HuH-7.5 (cell line): ENCODE measurements around the gene ARNT2.

ENCODE experiments used
- DNase-seq: peaks from one replicate; pipeline ENCODE4 v3.0.0; 2011; ENCODE audit warnings: low spot score

Gene ARNT2

DNA sequence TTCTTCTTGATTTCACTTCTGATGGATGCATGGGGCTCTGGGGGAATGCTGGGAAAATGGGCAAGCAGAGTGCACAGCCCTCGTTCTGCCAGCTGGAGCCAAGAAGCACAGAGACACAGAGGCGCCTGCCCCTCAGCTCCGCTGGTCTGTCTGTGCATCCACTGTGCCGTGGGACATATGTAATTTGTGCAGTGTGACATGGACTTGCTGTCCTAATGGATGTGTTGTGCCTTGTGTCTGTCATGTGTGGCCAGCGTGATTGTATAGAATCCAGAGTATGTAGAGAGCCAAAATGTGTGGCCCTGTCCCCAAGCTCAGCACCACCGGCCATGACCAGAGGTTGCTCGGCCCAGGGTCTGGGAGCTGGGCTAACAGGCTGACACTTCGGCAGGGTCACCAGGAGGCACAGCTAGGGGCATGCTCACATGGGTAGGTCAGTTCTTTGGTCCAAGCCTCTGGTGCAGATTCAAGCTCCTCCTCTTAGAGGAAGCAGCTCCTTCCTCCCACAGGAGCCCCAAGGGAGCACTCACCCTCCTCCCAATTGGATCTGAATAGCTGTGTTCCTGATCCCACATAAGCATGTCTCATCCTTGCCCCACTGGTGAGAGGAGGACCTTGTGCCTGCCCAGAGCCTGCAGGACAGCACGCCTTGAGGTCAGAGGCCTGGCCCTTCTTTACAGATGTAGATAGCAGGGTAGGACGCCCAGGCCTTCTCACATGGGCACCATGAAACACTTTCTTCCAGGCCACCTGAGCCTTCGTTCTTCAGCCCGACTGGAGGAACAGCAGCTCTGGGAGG lies 190.1 kb downstream of the ARNT2 start:
- no peak for DNase-seq

DNA sequence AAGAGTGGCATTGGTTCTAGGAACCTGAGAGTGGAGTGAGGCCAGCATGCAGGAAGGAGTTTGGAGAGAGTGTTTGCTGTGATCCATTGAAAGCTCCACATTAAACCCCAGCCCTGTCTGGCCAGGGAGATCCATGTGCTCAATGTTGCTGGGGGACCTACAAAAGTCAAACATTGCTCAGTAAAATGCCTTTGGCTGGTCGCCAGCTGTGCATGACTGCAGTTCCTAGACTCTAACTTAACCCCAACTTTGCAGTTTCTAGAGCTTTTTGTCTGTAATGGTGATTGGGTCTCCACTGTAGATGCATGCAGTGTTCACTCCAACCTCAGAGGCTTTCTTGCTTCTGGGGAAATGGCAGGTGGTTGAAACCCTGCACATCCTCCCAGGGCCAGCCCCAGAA lies 191.2 kb downstream of the ARNT2 start:
- DNase-seq: no peak

DNA sequence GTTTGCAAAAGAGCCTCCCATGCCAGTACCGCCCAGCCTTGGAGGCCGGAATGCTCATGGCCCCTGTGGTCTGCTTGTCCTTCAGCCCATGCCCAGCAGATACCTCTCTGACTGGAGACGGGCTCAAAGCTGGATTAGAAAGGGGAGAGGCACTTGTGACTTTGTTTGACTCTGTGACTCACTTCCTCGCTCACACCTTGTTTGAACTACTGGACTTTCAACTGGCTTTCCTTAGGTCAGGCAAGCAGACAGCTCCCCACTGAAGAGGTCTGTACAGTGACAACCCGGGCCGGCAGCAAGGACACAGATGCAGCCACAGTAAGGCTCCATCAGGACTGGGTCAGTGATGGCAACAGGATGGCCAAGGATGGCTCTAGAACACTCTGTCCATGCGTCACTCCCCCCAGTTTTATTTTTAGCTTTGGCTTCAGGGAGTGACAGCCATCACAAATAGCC lies 192.4 kb downstream of the ARNT2 start:
- DNase-seq: no peak

DNA sequence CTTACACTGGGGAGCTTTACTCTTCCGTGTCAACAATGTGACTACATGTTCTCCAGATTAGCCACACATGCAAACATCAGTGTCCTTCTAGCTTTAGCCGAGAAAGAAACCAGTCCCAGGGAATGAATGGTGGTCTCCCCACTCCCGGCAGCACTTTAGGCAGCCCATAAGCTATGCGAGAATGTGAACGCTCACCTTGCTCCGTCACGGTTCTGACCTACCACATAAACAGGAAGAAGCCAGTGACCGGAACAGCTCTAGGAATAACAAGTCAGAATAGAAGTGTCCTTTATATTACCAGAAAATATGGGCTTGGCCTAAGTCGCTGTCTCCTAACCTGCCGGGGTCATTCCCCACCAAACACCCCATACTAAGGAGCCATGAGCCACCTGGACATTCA lies 192.9 kb downstream of the ARNT2 start:
- DNase-seq: no peak

DNA sequence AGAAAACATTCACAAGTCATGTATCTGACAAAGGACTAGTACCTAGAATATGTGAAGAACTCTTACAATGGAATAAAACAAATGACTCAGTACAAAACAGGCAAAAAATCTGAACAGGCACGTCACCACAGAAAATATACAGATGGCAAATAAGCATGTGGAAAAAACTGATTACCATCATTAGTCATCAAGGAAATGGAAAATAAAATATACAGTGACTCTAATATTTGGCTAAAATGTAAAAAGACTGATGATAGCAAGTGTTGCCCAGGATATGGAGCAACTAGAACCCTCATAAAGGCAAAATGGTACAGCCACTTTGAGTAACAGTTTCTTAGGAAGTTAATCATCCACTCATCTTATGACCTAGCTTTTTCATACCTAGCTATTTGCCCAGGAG lies 195.2 kb downstream of the ARNT2 start:
- DNase-seq: no peak

DNA sequence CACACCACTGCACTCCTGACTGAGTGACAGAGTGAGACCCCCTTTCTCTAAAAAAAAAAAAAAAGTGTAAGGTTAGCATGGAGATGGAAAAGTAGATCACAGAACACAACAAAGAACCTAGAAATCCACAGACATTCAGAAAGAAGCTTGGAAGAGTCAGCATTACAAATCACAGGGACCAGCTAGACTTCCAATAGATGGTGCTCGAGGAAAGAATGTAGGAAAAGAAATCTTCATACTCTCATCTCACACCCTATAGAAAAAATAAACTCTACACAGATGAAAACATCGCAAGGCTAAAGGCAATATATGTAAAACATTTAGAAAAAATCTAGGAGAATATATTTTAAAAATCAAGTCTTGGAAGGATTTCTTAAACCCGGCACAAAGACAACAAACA lies 196.4 kb downstream of the ARNT2 start:
- no peak for DNase-seq

DNA sequence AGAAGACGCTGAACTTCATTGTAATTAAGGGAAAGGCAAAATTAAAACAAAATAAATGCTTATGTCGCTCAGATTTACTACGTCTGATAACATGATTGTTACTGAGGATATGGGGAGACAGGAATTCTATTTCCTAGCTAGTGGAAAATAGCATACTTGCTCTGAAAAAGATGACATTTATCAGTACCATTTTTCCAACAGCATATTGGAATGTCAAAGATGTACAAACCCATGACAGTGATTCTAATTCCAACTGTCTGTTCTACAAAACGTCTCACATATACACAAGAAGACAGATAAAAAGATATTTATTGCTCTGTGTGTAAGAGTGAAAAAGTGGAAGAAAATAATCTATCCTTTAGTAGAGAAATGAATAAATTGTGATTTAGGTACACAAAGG lies 197.1 kb downstream of the ARNT2 start:
- no peak for DNase-seq

DNA sequence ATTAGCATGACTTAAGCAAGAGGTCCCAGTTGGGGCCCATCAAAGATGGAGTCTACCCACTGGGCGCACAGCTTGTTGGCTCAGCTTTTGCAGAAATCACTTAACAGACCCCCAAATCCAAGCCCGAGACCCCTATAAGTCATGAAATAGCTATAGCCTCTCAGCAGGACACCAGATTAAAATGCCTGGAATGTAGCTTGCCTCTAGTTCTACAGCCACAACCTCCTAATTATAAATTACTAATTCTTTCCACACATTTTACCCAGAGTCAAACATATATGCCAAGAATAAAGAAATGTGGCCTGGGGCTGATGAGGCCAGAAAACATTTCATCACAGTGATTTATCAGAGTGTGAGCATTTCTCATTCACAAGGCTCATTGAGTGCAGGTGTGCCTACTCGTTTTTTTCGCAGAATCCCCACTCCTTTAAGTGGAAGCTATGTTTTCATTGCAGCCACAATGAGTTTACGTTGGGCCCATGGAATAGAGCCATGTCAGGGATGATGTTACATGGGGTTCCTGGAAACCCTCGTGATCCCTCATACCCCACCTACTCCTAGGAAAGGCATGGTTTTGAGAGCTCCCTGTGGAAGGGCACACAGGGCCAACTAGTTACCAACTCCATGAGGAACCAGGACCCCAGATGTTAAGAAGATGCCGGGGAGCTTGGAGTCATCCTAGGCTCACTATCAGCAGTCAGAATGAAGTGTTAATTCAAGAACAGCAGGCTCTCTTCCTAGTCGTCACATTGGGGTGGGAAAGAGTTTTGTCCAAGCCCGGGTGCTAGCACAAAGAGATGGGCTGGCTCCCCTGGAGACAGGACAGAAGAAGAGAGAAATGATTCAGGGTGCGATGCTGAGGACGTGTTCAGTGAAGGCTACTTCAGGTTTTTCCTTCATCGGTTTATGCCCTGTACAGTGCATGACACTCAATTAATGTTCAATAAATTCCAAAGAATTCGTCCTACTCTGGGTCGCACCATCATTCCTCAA lies 200.7 kb downstream of the ARNT2 start:
- DNase-seq: no peak

DNA sequence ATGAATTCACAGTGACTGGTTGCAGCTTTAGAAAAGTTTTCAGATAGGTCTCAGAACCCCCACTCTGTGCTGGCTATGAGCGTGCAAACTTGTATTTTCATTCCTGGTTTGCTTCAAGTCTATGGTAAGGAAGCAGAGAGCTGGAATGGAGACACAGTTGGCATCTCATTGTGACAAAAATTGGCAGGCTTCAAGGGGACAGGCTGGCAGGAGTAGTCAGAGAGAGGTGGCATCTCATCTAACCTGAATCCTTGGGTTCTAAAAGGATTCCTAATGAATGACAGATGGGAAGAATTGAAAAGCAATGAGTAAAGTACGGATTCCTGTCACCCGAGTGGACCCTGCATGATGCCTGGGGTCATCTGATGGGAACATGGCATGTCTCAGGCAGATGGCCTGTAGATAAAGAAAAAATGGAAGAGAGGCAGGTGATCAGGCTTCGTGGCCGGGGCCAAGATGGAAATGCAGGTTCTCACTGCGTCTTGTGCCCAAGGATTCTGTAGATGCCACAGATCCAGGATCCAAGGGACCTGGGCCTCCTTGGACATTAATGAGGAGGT lies 201.5 kb downstream of the ARNT2 start:
- no peak for DNase-seq

DNA sequence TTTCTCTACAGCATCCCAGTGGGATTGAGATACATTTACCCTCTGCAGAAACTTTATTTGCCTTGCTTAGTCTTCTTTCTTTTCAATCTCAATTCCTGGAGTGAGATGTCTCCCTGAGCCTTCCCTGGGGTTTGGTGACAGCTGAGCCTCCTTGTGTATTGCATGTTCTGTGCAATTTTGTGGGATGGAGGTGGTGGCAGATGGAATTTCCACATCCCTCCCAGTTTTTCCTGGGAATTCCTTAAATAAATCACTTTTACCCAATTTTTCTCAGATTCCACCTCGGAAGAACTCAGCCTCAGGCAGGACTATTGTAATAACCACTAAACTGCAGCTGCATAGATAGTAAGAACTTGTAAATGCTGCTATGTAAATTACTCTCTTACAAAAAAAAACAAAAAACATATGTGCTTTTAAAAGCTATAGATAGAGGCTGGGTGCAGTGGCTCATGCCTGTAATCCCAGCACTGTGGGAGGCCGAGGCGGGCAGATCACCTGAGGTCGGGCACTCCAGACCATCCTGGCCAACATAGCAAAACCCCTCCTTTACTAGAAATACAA lies 202.4 kb downstream of the ARNT2 start:
- no peak for DNase-seq

DNA sequence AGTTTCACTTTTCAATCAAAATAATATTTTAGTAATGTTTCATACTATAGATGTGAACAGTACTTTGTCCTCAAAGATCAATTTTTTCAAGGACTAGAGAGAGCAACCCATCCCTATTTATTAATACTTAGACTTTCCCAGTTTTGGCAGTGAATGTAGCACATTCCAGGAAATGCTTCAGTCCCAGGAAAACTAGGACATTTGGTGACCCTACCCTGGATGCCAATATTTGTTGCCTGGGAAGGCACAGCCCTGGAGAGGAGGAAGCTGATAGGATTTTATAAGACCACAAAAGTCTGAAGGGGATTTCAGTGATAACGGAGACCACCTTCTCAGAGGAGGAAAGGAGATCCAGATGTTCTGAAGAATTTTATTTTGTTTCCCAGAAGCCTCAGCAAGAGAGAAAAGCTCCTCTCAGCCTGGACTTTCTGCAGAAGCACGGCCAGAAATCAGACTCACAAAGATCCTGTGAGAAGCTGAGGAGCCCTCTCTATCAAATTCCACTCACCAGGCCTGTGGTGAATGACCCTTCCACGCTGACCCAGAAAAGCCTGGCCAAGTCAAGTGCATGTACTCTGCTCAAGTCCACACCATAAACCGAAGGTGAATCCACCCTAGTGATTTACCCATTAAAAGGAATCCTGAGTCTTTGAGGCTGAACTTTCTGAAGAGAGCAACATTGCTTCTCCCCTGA lies 203.3 kb downstream of the ARNT2 start:
- DNase-seq: no peak

DNA sequence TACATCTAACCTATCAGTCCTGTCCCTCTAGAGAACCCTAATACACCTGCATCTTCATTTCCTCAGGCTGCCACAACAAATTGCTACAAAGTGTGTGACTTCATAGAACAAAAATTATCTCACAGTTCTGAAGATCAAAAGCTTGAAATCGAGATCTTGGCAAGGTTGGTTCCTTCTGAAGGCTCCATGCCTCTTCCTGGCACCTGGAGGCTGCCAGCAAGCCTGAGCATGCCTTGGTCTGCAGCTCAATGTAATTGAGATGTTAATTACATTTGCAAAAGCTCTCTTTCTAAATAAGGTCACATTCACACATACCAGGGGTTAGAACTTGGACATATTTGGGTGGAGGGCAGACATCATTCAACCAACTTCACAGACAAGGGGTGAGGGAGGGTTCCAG lies 204.5 kb downstream of the ARNT2 start:
- no peak for DNase-seq

DNA sequence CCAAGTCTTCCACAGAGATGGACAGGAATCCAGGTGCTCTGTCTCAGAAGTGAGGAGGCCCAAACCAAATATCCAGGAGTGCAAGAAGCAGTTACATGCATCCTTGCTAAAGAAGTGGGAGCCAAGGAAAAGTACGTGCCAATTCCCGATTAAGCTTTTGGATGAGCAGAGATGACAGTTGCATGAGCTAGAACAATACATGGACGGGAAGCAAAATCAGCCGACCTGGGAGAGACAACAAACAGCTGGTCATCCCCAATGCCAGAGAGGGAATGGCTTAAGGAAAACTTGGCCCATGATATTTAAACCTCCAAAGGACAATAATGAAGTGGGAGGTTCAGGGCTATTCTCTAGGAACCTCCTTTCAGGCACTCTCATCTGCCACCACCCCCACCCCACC lies 204.9 kb downstream of the ARNT2 start:
- no peak for DNase-seq

DNA sequence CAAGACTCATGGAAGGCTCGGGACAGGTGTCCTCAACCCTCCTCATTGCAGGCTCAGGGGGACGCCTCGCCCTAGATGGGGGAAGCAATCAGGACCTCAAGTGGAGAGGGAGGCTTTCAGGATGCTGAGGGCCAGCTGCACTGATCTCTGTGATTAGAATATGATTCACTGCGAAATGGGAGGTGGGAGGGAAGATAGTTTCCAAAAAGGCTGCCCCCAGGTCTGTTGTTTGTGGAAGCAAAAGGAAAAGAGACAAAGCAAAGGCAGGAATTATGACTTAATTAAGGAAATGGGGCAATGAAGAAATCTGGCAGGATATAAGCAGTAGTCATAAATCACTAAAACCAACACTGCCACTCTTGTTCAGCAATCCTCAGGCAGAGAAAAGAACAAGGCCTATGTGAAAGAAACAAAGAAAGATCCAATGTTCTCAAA lies 205.3 kb downstream of the ARNT2 start:
- DNase-seq: no peak

DNA sequence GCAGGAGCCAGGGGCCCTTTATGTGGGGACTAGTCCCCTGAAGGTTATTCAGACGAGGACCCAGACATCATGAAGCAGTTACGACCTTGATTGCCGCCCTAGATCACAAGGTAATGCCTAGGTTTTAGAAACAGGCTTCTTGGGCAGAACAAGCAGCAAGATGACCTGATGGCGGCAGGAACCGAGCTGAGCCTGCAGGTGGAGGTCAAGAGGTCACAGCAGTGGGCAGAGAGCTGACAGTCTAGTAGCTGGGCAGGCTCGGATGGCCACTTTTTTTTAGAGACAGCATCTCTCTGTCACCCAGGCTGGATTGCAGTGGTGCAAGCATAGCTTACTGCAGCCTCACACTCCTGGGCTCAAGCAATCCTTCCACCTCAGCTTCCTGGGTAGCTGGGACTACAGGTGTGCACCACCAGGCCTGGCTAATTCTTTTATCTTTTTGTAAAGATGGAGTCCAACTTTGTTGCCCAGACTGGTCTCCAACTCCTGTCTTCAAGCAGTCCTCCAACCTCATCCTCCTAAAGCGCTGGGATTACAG lies 207.4 kb downstream of the ARNT2 start:
- no peak for DNase-seq

DNA sequence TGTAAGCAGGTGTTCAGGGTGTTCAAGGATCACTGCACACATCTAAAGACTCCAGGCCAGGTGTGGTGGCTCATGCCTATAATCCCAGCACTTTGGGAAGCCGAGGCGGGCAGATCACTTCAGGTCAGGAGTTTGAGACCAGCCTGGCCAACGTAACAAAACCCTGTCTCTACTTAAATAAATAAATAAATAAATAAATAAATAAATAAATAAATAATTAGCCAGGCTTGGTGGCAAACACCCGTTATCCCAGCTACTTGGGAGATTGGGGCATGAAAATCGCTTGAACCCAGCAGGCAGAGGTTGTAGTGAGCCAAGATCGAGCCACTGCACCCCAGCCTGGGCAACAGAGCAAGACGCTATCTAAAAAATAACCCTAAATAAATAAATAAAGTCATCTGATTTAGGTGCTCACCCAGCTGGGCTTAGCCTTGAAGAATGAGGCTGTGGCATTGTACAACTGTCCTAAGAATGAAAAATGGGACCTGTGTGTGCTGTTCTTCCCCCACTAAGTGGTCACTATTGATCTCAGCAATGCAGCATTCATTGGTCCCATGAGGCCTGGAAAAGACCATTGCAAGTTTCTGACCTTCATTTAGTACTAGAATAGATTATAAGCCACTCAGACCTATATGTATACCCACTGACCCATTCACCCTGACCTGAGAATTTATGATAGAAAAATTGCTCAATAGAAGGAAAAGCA lies 208.1 kb downstream of the ARNT2 start:
- DNase-seq: no peak

DNA sequence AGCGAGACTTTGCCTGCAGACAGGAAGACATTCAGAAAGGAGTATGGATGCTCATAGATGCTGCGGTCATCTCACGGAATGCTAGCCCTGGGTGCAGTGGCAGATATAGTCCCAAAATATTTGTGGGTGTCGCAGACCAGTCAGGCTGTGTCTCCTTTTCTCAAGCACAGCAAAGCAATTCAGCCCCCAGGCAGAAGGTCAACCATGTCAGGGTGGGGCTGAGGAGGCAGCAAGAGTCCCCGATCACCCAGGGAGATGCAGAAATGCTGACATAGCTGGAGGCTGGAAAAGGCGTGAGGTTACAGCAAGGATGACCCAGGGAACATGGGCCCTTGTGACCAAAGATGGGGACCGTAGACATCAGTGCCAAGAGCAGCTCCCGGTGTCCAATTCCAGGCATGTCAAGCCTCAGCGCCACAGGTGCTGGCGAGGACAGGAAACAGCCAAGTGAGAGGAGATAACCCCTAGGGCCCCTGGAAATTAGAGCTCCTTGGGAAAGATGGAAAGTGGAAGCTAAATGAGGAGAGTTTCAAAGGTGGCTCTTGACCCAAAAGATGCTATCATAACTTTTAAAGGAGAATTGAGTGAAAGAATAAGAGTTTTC lies 209.7 kb downstream of the ARNT2 start:
- DNase-seq: no peak

DNA sequence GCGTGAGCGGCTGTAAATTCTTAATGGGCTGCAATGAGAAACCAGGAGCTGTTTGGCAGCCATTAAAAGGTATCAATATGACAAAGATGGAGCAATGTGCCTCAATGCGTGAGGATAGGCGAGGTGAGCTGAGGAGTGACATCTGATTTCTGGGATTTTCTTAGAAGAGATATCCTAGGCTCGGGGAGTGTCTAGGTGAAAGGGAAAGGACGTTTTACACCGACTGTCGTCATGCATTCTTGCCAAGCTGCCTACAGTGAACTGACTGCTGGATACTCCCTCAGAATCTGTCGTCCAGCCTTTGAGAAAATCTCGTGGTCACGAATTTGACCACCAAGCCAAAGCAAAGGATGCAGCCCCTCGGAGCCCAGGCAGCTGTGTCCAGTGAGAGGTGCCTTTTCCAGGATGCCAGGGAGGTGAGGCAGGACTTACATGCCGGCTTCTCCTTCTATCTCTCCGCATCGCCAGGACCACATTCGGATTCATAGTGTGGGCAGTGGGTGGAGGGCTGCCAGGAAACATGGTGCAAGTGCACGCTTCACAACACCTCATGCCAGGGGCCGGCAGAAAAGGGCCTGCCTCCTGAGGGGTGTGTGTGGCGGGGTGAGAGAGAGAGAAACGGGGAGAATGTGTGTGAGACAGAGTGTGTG lies 210.7 kb downstream of the ARNT2 start:
- no peak for DNase-seq

DNA sequence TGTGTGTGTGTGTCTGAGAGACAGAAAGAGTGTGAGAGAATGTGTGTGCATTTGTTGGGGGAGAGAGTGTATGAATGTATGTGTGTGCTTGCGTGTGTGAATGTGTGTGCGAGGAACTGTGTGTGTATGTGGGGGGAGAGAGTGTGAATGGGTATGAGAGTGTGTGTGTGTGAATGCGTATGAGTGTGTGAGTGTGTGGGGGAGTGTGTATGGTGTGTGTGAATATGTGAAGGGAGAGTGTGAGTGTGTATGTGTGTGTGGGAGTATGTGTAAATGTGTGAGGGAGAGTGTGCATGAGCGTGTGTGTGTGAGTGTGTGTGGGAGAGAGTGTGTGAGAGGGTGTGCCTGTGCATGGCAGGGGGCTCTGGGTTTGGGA lies 211.2 kb downstream of the ARNT2 start:
- no peak for DNase-seq
